Stimulated activated naive CD4-positive, alpha-beta T cell (primary cell): ENCODE data around the gene DAAM1.

Source experiments
- DNase-seq, 6 experiments: peaks; one replicate each; lab custom pipeline; 2025; lab: John Stamatoyannopoulos, UW

The DAAM1 gene

DNA sequence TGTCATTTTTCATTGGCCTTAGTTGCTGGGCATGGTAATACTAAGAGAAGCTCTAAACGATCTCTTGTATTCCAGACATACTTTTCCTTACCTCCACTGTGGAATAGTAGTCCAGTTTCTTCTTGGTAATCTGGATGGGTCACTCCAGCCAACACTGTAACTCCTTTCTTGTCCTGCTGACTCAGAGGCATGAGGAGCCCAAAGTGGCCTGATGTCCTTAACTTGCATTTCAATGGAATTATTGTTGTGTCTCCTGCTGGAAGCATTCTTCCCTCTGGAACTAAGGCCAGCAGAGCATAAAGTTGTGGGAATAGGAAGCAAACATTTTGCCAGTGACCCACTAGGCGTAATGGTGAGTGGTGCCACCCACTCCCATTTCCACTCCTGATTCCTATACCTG, 33.1 kb downstream of the DAAM1 start:
- no peak for DNase-seq

DNA sequence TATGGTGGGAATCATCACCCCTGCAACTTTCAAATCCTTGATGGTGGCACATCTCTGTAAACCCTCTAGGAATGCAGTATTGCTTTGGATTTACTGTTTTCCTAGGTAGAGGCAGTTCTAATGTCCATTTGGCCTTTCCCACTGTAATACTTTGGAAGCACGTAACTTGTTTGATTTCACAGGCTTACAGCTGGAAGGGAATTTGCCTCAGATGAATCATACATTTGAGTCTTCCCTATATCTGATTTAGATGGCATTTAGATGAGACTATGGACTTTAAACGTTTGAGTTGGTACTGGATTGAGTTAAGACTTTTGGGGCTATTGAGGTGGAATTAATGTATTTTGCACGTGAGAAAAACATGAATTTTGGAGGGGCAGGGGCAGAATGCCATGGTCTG, 35.9 kb downstream of the DAAM1 start:
- no peak for DNase-seq

DNA sequence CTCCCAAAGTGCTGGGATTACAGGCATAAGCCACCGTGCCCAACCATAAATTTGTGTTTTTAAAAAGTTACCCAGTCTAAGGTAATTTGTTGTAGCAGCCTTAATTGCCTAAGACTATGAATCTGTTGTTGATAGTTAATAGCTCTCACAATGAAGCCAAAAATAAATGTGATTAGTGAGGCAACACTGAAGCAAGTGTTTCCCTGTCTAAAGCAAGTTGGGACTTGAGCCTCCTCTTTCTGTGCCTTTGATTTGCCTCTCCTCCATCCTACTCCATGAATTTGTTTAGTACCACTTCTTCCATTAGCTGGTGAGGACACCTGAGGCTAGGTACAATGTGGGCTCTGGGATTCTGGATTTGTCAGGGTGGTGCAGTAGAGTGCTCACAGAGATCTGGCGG, 36.8 kb downstream of the DAAM1 start:
- no peak for DNase-seq

DNA sequence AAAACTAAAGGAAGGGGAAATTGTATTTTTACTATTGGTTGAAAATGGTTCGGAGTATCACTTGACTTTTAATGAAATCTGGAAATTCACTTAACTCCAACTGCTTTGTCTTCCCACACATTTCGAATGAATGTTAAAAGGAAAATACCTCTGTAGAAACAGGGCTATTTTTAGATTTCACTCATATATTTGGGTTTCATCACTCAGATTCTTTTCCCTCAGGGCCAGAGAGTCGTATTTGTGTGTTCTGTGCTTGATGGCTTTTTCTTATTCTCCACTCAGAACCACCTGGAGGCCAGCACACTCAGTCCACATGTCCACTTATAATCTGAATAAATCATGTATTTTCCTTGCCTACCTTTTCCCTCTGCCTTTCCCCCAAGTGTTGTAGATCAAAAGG, 40.0 kb downstream of the DAAM1 start:
- DNase-seq = no peak

DNA sequence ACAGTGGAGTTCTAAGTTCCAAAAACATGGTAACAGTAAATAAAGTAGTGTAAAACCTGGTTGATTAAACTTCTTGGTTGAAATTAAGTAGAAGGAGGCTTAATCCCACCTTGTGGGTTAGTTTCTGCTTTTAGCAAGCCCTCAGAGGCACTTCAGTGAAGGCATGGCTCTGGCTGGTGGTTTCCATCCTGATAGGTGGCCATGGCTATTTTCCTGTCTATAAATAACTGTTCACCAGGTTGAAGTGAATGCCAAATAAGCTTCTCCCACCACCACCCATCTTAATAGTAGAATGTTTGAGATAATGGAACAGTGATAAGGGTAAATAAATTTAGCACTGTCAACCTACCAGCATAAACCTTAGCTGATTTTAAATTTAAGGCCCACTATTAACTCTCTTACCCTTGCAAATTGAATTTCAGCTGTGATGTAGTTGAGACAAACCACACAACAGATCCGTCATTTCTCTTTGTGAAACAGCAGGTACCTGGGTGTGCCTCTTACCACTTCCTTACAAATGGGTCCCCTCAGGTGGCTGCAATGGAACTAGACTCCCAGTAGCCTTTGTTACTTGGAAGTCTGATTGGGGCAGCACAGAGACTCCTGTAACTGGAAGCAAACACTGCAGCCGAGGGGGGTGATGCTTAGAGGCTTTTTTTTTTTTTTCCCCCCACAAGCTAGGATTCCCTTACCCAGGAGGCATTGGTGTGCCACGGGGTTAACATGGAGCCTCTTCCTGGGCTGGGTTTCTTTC, 41.4 kb downstream of the DAAM1 start:
- DNase-seq = peak in 2 of 6 experiments; percentile 10 to 14

DNA sequence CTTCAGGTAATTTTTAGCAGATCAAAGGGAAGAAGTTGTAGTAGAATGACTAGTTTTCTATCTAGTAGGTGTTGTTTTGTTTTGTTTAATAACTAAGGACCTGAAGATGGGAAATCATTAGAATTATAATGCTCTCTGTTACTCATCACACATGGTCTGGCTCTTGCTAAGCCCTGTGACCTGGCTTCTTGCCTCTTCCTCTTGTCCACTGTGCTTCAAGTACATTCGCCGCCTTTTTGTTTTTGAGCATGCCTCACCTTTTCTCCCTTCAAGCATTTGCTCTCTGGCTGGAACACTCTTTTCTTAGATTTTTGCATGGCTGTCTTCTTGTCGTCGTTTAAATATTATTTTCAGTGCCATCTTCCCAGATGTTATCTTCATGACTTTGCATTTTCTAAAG, 47.7 kb downstream of the DAAM1 start:
- no peak for DNase-seq

DNA sequence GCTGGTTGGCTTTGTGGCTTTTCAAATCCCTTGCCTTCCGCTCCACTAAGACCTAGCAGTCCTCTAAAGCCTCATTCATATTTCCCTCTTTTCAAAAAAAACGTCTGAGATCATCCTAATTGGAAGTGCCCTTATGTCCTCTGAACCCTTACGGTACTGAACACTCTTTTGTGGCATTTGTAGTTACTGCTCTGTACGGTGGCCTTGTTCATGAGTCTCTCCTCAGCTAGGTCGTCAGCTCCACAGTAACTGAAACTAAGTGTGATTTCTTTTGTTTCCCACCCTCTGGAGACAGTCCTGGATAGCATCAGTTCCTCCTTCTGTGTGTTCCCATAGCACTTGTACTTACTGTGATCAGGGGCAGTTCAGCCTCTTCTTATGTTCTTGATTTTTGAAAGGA, 49.7 kb downstream of the DAAM1 start:
- no peak for DNase-seq

DNA sequence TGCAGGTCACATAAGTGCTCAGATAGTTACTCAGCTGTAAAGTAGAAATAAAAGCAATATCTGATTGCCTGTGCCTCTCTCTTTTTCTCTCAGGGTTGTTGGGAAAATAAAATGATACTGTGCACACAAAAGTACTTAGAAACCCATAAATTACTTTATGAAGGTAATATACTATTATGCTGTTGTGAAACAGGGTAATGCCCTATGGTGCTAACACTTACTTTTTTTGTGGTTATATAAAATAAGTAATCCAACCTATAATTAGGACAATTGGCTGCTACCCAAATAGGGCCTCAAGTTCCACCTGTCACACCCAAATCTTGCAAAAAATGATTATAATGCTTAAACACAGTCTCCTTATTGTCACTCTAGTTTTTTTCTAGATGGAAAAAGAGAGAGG, 50.6 kb downstream of the DAAM1 start:
- DNase-seq = no peak

DNA sequence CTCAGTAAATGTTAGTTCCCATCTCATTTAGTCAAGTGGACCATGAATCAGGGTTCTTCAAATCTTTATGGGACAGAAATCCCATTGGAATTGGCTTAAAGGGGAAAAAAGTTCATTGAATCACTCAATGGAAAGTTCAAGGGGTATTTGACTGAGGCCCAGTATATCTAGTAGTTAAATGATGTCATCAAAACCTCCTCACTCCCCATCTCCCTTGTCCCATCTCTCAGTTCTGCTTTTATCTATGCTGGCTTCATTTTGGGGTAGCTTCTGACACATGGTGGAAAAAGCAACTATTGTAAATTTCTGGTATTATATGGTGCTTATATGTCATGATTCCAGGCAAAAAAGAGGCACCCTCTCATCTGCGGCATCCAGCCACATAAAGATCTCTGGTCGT, 51.9 kb downstream of the DAAM1 start:
- no peak for DNase-seq

DNA sequence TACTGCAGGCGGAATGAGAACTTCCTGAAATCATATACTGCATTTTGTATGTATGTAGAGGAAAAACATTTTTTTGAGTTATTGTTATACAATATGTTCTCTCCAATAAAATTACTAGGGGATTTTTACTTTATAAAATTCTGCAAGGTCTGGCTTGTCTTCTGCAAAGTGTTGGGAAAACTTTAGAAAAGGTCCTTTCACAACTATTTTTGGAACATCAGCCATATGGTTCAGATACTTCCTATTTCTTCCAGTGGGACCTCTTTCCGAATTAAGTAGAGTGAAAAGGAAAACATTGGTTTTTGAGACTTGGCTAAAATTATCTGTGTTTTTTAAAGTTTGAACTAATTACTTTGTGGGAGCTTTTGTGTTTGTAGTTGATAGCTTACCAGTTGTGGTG, 52.7 kb downstream of the DAAM1 start:
- DNase-seq = no peak

DNA sequence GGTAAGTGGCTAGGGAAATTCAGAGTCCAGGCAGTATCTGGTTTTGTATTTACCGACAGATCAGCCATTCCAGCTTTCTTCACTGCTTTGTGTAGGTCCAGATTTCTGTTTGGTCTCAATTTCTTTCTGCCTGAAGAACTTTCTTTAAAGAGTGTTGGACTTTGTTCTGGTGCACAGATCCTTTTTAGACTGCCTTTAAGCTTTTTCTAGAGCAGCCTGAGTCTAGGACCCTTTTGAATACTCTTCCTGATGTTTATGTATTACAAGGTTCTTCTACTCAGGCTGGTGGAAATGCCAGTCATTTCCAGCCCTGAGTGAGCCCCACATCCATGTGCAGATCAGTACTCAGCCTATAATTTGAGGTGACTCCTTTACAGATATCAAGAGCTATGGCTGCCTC, 54.7 kb downstream of the DAAM1 start:
- no peak for DNase-seq

DNA sequence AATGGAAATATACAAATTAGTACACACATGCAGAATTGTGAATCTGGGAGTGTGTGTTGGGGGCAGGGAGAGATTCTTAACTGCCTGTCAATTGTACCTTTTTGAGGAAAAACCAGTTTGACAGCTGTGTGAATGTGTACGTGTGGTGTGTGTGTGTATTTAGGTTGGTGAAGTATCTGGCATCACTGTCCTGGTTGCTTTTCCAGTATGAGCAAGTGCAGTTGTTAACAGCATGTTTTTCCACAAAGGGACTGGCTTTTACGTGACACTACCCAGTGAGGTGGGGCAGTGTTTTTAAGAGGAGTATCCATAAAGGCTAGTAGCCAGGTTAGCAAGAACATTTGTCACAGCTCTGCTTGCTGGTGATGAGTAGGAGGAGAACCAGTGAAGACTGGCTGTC, 56.1 kb downstream of the DAAM1 start:
- no peak for DNase-seq

DNA sequence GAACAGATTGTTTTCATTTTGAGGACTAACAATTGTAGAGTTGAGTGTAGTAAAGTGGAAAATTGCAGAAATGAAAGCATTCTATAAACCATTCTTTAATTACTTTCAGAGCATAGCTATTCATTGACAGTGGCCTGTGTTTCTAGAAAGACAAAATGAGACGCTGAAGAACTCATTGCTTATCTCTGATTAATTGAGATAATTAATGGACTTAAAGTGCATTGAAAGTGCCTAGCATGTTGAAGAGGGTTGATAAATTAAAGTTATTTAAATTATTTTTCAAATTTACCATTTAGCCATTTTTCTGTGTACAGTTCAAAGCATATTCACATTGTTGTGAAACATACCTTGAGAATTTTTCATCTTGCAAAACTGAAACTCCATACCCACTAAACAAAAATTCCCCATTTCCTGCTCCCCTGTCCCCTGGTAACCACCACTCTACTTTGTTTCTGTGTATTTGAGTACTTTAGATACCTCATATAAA, 57.4 kb downstream of the DAAM1 start:
- DNase-seq = no peak

DNA sequence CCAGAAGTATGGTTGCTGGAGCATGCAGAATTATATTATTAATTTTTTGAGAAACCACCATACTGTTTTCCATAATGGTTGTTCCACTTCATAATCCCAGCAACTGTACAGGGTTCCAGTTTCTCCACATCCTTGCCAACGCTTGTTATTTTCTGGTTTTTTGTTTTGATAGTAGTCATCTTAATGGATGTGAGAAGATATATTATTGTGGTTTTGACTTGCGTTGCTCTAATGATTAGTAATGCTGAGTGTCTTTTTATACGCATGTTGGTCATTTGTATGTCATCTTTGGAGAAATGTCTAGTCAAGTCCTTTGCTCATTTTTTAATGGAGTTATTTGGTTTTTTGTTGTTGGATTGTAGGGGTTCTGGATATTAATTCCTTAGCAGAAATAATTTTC, 58.1 kb downstream of the DAAM1 start:
- DNase-seq = no peak

DNA sequence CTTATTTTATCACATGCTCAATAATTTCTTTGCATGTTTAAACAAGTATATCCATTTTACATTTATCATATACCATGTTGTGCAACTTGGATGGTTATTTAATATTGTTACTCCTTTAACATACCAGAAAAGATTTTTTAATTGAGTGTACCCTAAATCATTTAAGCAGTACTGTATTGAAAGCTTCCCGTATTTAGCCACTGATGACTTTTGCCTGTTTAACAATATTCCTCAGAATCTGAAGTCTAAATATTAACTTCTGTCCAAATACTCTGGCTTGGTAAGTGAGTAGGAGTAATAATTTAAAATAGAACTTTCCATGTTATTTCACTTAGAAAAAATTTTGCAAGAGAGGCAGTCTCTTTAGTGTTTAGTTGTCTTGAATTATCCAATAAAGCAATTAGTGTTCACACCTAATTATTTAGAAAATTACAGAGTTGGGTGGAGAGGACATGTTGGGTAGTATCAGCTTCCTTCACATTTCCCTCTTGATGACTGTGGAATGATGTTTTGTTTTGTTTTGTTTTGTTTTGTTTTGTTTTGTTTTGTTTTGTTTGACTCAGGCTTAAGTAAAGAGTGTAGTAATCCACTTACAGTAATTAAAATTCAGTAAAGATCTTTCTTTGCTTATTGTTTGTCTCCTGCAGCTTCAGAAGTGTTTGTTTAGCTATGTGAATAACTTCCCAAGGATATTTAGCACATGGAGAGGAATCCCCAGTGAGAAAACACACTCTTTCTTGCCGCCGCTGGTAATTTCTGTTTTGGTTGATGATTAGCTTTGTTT, 59.5 kb downstream of the DAAM1 start:
- no peak for DNase-seq

DNA sequence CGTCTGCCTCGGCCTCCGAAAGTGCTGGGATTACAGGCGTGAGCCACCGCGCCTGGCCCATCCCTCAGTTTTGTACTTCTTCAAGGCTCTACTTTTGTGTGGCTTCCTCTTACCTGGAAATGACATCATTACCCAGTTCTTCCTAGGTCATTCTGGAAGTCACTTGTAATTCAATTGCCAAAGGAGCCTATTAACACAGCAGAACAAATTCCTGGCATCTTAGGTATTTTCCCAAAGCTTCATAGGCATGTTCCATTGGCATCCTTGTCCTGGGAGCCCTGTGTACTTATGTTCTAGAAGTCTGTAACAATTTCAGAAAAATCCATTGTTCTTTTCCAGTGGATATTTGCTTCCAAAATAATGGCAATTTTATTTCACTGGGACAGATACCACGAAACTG, 60.6 kb downstream of the DAAM1 start:
- DNase-seq = no peak

DNA sequence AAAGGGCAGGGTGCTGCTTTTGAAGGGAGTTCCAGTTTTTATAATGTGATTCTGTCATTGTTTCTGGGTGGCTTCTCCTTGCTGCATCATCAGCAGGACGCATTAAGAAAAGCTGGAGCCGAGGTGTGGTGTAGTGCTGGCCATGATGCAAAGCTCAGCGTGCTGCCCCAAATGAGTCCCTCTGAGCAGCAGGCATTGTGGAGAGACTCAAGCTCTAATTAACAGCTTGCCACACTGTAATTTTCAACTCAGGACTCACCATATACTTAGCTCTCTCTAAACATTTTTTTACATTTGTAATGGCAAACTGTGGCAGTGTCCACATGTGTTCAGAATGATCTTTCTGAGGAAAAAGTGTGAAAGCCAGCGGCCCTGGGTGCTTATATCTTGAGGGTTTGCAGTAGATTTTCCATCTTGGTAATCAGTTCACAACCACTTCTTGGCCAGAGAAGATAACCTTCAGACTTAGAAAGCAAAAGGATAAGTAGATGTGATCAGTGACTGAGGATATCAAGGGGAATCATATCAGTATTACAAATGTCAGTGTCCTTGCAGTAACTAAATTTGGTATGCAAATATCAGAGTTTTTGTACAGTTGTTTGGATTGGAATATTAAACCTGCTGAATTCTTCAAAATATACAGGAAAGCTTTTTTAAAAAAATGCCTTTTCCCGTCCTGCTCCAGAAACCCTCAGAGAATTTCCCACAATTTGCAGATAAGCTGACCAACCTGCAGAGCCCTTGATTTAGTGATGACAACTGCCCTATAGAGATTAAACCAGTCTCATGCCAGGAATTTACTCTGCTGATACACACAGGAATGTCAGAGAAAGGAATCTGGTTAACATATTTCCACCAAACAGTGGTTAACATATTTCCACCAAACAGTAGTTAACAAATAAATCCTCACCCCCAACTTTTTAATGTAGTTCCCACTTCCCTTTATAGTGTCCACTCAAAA, 63.6 kb downstream of the DAAM1 start:
- no peak for DNase-seq

DNA sequence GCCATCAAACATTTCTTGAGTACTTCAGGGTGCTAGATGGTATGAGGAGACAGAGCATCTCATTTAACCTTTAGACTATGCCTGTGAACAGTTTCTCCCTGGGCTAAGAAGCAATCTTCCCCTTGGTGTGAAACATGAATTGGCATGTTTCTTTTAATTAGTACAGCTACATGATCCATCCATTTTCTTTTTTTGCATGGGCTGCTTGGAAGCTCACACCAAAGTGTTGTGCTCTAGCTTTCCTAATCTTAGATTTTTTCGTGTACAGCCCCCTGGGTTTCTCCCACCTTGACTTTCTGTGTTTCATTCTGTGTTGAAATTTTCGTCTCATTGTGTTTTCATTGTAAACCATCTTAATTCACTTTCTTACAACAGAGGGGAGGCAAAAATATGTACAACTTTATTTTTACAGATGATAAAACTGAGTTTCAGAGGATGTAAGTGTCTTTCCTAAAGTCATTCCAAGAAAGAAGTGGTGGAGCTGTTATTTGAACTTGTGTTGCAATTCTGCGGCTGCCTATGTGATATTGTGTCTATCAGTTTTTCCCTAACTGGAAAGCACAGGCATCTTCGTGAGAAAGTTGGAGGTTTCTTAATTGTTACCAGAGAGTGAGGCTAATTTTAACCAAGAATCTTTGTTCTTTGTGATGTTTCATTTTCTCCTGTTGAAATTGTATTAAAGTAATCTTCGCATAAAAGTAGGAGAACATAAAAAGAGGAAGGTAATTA, 64.5 kb downstream of the DAAM1 start:
- no peak for DNase-seq

DNA sequence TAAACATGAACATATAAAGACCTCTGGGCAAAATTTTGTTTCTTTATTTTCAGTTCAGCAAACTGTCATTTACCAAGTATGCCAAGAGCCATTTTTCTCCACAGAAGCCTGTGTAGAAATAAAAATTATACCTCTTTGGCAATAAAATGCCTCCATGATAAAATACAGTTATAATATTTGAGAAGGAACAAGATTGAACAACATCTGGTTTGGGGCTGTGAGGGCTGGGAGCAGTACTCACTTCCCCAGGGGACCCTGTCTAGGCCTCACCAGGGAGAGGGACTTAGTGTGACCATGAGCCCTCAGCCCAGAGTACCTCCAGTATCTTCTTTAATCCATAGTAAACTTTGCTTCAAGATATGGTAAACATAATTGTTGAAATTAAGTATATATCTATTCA, 65.1 kb downstream of the DAAM1 start:
- no peak for DNase-seq

DNA sequence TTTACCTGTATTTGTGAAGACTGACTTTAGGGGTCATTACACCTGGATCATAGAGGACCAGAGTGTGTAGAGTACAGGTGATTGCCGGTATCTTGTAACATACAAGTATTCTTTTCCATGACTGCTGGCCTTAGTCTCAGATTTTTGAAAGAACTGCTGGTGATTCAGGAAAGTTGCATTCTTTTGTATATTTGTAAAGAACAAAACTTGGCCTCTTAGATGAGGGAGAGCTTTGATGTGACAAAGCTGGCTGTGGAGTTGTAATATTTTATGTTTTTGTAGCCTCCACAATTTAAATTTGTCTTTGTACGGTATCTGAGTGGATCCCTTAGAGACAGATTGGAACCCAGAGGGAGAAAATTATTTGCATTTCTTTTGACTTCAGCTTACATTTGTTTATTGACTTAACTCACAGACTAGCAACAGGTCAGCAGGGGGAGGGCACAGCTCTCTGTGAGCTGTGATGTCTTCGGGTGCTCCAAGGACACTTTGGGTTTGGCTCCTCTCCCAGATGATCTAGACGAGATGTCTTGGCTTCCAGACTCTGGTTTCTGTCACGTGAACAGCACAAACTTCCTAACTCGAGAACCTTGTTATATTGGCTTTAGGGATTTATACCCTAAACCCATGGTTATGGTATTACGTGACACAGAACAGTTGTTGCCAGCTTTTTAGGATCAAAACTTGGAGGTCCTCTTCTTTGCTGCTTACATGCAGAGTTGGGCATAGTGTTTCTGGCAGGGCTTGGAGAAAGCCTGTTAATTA, 65.9 kb downstream of the DAAM1 start:
- DNase-seq = no peak
